Prostate gland (tissue), 2 donors: ENCODE results near the gene SSTR4. TPM values are rescaled to one million over a fixed set of nuclear protein-coding genes. Genes with fewer than 3 reads are reported as not detected.

Experiments
- DNase-seq: peaks from one replicate; pipeline ENCODE4 v3.0.0-alpha.2; 2019; ENCODE audit warnings: low spot score
- H3K27ac ChIP-seq, 2 donors: fragments of 200-600 bp; sonication (generic); 2 replicates each; pipeline ENCODE4 v1.5.1; 2017 to 2019
- H3K27me3 ChIP-seq: fragments of 200-600 bp; sonication (generic); replicated peaks from 2 replicates; pipeline ENCODE4 v1.5.1; 2019; ENCODE audit not compliant: insufficient read depth
- H3K36me3 ChIP-seq, 2 donors: fragments of 200-600 bp; sonication (generic); 1 replicate in 1 of 2; 2 replicates in 1 of 2; pipeline versions ENCODE4 v1.5.1 to v1.8.1; 2017 to 2019
- H3K4me1 ChIP-seq: fragments of 200-600 bp; sonication (generic); replicated peaks from 2 replicates; pipeline ENCODE4 v1.5.1; 2019
- H3K4me3 ChIP-seq, 2 donors: fragments of 200-600 bp; sonication (generic); 2 replicates each; pipeline ENCODE4 v1.5.1; 2017 to 2019
- H3K9me3 ChIP-seq: fragments of 200-600 bp; sonication (generic); 2 replicates; pipeline ENCODE4 v1.5.1; 2017
- POLR2A ChIP-seq: fragments of 450-650 bp; IDR thresholded peaks from one replicate; pipeline ENCODE4 v1.6.1; 2016; ENCODE audit warnings: antibody characterized with exemption, mild to moderate bottlenecking
- POLR2AphosphoS5 ChIP-seq: sonication (generic); formaldehyde crosslinking; IDR thresholded peaks from one replicate; pipeline ENCODE4 v1.6.1; 2017; ENCODE audit warnings: antibody characterized with exemption
- WGBS: methylation state at CpG from one replicate; pipeline ENCODE4 v1.1.5; 2018; 5-methylcytosine and 5-hydroxymethylcytosine counted together
- intact Hi-C: fragments of 100-400 bp; cut with DNase I; formaldehyde crosslinking; loops from one replicate; pipeline ENCODE4 v1.14.2; 2022
- total RNA-seq, 2 donors: library from RNA; depleted of rRNA; stranded (reverse); fragments of >200 nt; gene quantifications; one replicate each; pipeline ENCODE4 v1.1.0, GENCODE V29; 2016
- TF ChIP-seq, protein P1 (sequence below), 4 experiments: fragments of 200-600 bp in 2 of 4; fragments of 450-650 bp in 2 of 4; sonication (generic) in 2 of 4; IDR thresholded peaks; 1 replicate in 3 of 4; 2 replicates in 1 of 4; pipeline ENCODE4 v1.5.1; 2016 to 2019; ENCODE audit warnings: antibody characterized with exemption in 4 of 4, mild to moderate bottlenecking in 2 of 4, moderate library complexity in 2 of 4

The SSTR4 gene
- total RNA-seq, 2 donors from 2014 or later: not detected

DNA sequence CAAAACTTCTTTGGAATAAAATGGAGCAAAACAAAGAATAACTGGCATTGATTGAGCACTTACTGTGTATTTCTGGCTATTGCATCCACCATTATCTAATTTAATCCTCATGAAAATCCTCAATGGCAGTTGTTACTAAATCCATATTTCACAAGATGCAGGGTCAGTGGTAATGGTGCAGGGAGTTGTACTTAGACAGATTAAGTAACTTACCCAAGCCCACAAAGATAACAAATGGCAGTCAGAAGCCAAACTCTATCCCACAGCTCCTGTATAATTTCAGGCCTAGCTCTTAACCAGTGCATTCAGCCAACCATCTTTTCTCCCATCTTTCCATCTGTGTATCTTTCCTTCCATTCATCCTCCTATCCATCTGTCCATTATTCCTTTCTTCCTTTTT, 29.3 kb upstream of the SSTR4 start:
- no peak for DNase-seq
- intact Hi-C loops: no loop called here
- Histone ChIP-seq H3K4me3 (no peak overlapping the region), H3K9me3 (no peaks in the 10 kb centered on the region), H3K27ac (no peak overlapping the region), H3K27me3 (no peaks in the 10 kb centered on the region), H3K4me1 (no peaks in the 10 kb centered on the region), H3K36me3 (no peaks in the 10 kb centered on the region)
- TF ChIP-seq, protein P1, sequence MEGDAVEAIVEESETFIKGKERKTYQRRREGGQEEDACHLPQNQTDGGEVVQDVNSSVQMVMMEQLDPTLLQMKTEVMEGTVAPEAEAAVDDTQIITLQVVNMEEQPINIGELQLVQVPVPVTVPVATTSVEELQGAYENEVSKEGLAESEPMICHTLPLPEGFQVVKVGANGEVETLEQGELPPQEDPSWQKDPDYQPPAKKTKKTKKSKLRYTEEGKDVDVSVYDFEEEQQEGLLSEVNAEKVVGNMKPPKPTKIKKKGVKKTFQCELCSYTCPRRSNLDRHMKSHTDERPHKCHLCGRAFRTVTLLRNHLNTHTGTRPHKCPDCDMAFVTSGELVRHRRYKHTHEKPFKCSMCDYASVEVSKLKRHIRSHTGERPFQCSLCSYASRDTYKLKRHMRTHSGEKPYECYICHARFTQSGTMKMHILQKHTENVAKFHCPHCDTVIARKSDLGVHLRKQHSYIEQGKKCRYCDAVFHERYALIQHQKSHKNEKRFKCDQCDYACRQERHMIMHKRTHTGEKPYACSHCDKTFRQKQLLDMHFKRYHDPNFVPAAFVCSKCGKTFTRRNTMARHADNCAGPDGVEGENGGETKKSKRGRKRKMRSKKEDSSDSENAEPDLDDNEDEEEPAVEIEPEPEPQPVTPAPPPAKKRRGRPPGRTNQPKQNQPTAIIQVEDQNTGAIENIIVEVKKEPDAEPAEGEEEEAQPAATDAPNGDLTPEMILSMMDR (IDR thresholded peaks at IDR 0.05): no peak
- TF ChIP-seq POLR2AphosphoS5 (no peak), POLR2A (no peak)

DNA sequence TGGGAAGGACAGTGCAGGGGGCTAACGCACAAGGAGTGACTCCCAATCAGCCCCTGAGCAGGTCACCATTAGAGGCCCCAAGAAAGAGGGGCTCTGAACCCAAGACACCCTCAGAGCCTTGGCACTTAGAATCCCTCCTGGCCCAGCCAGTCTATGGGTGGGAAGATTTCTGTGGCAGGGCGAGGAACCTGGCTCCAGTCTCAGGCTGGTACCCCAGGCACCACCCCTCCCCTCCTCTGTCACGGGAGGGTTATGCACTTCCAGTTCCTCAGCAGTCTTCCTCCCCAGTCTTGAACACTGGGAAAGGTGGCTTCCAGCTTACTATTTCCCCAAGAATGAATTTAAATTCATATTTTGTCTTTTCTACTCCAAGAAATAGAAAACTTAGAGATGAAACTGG, 27.6 kb upstream of the SSTR4 start:
- TF ChIP-seq POLR2AphosphoS5 (no peak), POLR2A (no peak)
- TF ChIP-seq, protein P1 (IDR thresholded peaks at IDR 0.05): no peak
- no peak overlapping the region for H3K4me3 ChIP-seq
- DNase-seq: no peak
- intact Hi-C loops: no loop called here
- no peaks in the 10 kb centered on the region for H3K4me1 ChIP-seq
- WGBS: 86% methylated on average over 3 of the region's 3 CpGs
- no peaks in the 10 kb centered on the region for H3K27me3 ChIP-seq
- H3K9me3 ChIP-seq: no peaks in the 10 kb centered on the region
- H3K27ac ChIP-seq: no peak overlapping the region
- H3K36me3 ChIP-seq: no peaks in the 10 kb centered on the region

DNA sequence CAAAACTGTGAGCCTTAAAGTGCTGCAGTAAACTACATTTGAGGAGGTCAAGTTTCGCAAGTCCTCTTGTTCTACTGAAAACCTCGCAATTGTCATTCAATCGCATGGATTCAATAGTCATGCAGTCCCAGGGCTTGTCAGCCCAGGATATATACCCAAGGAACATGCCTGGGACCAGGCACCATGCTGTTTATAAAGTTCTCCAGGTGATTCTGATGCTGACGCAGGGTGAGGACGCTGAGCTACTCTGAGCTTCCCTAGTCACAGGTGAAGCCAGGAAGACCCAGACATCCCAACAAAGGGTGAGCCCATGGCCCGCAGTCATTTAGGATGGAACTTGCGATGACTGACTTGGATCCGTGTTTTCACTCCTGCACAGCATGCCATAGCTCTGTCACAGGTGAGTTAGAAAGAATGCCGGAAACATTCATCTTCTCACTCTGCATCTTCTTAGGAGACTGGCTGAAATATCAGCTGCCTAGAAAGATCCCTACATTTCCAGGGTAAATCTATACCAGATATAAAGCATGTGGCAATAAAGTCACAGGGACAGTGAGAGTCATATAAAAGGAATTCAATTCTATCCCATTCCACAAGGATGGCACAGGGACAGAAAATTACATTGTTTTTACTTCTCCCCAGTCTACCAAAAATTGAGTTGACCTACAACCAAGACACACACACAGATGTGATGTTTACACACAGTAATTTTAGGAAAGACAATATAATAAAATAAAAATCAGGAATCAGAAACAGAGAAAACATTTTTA, 27.0 kb upstream of the SSTR4 start:
- Histone ChIP-seq H3K27ac (no peak overlapping the region), H3K9me3 (no peaks in the 10 kb centered on the region), H3K4me3 (no peak overlapping the region), H3K27me3 (no peaks in the 10 kb centered on the region), H3K36me3 (no peaks in the 10 kb centered on the region), H3K4me1 (no peaks in the 10 kb centered on the region)
- intact Hi-C loops: no loop called here
- WGBS: 92% methylated on average over 9 of the region's 9 CpGs
- TF ChIP-seq, protein P1 (IDR thresholded peaks at IDR 0.05): no peak
- TF ChIP-seq POLR2AphosphoS5 (no peak), POLR2A (no peak)
- no peak for DNase-seq

DNA sequence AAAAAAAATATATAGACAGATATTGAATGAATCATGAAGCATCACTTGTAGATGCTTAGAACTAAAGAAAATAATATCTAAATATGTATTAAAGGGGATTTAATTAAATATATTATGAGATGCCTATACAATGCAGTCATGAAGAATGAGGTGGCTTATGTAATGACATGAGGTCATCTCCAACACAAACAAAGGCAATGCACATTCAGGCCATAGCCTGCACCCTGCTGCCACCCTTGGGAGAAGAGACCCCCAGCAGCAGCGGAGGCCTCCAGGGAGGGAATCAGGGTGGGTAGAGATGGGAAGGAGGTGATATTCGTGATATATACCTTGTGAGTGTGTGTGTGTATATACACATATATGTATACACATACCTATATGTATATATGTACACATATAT, 26.4 kb upstream of the SSTR4 start:
- intact Hi-C loops: no loop called here
- WGBS: 94% methylated on average over 2 of the region's 2 CpGs
- Histone ChIP-seq H3K9me3 (no peaks in the 10 kb centered on the region), H3K27me3 (no peaks in the 10 kb centered on the region), H3K4me3 (no peak overlapping the region), H3K4me1 (no peaks in the 10 kb centered on the region), H3K27ac (no peak overlapping the region), H3K36me3 (no peaks in the 10 kb centered on the region)
- TF ChIP-seq POLR2AphosphoS5 (no peak), POLR2A (no peak)
- TF ChIP-seq, protein P1 (IDR thresholded peaks at IDR 0.05): no peak
- DNase-seq: no peak

DNA sequence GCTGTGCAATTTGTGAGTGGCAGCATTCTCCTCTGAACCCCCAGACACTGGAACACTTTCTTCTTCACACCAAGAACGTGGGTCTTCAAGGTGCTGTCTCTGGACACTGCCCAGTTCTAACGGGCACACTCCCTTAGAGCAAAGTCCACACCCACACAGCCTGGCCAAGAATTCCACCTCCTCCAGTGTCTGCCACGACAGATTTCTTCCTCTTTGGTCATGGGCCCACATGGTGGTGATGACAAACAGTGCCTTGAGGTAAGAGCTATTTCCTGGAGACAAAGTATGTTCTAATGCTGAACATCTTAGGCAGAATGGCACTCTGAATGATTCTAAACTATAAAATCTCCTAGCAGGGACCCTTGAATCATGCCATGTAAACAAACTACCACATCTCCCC, 25.5 kb upstream of the SSTR4 start:
- no peak overlapping the region for H3K4me3 ChIP-seq
- H3K4me1 ChIP-seq: no peaks in the 10 kb centered on the region
- H3K36me3 ChIP-seq: no peaks in the 10 kb centered on the region
- no peaks in the 10 kb centered on the region for H3K9me3 ChIP-seq
- no peak for DNase-seq
- 26% methylated on average over 3 of the region's 3 CpGs for WGBS
- no peaks in the 10 kb centered on the region for H3K27me3 ChIP-seq
- intact Hi-C loops: no loop called here
- TF ChIP-seq POLR2A: no peak
- TF ChIP-seq, protein P1 (IDR thresholded peaks at IDR 0.05): no peak
- TF ChIP-seq POLR2AphosphoS5: no peak
- no peak overlapping the region for H3K27ac ChIP-seq
